HL-60 (cell line): Measurements from ENCODE around the gene FAM90A1.
"Not testable (repeated sequence)": the region's sequence is repeated elsewhere in the genome, so short reads cannot be mapped to it uniquely, and the experiment has no call there.

Source experiments
- GABPA ChIP-seq: IDR thresholded peaks from 2 replicates; pipeline ENCODE4 v1.6.1; 2012; ENCODE audit warnings: low read depth
- POLR2AphosphoS5 ChIP-seq: IDR thresholded peaks from 2 replicates; pipeline ENCODE4 v1.6.1; 2012; ENCODE audit warnings: low read depth
- SPI1 ChIP-seq: IDR thresholded peaks from 2 replicates; pipeline ENCODE4 v1.6.1; 2012; ENCODE audit warnings: low read depth, mild to moderate bottlenecking, borderline replicate concordance
- TF ChIP-seq, protein P1 (sequence below): IDR thresholded peaks from one replicate; pipeline ENCODE4 v1.5.1; 2011; ENCODE audit warnings: low read length, control low read depth, inconsistent platforms; ENCODE audit not compliant: insufficient read depth

DNA sequence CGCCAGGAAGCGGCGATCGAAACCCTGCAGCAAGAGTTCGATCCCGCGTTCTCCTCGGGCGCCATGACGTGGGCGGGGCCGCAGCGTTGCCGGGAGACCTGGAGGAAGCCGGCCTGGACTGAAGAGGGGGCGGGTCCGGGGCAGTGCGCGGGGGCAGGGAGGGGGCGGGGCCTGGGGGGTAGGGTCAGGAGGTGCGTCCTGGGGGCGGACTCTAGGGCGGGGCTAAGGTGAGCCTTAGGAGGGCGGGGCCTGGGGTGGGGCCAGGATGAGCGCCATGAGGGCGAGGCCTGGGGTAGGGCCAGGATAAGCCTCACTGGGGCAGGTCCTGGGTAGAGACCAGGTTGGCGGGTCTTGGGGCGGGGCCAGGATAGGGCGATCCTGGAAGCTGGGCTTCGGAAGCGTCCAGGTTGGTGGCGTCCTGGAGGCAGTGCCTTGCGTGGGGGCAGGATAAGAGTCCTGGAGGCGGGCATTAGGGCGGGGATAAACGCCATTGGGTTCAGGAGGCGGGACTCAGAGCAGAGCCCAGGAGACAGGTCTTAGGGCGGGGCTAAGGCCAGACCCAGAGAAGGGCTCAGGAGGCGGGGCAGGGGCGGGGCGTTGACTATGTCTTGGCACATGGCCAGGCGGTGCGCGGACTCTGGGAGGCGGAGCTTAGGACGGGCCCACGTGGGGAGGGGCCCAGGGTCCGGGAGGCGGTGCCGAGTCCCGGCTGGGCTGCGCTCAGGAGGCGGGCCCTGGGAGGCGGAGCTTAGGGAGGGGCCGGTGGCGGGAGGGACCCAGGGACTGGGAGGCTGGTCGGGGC is 15.7 kb upstream of the FAM90A1 start:
- TF ChIP-seq, protein P1, sequence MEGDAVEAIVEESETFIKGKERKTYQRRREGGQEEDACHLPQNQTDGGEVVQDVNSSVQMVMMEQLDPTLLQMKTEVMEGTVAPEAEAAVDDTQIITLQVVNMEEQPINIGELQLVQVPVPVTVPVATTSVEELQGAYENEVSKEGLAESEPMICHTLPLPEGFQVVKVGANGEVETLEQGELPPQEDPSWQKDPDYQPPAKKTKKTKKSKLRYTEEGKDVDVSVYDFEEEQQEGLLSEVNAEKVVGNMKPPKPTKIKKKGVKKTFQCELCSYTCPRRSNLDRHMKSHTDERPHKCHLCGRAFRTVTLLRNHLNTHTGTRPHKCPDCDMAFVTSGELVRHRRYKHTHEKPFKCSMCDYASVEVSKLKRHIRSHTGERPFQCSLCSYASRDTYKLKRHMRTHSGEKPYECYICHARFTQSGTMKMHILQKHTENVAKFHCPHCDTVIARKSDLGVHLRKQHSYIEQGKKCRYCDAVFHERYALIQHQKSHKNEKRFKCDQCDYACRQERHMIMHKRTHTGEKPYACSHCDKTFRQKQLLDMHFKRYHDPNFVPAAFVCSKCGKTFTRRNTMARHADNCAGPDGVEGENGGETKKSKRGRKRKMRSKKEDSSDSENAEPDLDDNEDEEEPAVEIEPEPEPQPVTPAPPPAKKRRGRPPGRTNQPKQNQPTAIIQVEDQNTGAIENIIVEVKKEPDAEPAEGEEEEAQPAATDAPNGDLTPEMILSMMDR = not testable (repeated sequence)
- TF ChIP-seq POLR2AphosphoS5, SPI1, GABPA: not testable (repeated sequence)
